ENCODE measurements around the gene CDK14.

DNA sequence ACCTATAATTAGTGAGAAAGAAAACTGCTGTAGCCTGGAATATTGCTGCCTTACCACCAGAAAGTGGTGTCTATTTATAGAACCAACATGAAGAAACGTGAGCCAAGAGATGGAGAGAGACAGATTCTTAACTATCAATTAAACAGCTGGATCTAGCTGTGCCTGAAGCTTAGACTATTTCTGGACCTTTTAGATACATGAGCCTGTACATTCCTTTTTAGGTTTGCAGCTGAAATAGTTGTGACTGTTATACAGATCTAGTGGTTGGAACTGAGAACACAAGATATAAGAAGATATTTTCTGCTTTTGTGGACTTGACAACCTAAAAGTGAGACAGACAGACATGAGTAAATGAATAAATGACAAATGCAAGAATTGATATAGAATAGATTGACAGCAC lies 73.4 kb downstream of the CDK14 start:
- TF ChIP-seq POLR2A (IDR thresholded peaks at IDR 0.05), result no peak
- TF ChIP-seq, protein P1, sequence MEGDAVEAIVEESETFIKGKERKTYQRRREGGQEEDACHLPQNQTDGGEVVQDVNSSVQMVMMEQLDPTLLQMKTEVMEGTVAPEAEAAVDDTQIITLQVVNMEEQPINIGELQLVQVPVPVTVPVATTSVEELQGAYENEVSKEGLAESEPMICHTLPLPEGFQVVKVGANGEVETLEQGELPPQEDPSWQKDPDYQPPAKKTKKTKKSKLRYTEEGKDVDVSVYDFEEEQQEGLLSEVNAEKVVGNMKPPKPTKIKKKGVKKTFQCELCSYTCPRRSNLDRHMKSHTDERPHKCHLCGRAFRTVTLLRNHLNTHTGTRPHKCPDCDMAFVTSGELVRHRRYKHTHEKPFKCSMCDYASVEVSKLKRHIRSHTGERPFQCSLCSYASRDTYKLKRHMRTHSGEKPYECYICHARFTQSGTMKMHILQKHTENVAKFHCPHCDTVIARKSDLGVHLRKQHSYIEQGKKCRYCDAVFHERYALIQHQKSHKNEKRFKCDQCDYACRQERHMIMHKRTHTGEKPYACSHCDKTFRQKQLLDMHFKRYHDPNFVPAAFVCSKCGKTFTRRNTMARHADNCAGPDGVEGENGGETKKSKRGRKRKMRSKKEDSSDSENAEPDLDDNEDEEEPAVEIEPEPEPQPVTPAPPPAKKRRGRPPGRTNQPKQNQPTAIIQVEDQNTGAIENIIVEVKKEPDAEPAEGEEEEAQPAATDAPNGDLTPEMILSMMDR (IDR thresholded peaks at IDR 0.05), result no peak

All from esophagus squamous epithelium (tissue), 4 donors.